GM18499 (cell line): ENCODE data around the gene FOXA2.
"Not testable (repeated sequence)": the region's sequence is repeated elsewhere in the genome, so short reads cannot be mapped to it uniquely, and the experiment has no call there.

ENCODE experiments used
- ATAC-seq: cut with Tn5 transposase; IDR thresholded peaks from one replicate; pipeline ENCODE4 v1.9.1; 2021; ENCODE audit warnings: moderate number of reproducible peaks; ENCODE audit not compliant: insufficient read depth, unreplicated experiment

FOXA2 gene

GRCh38 chr20:22572023-22572422, 12.3 kb downstream of the FOXA2 start:
- ATAC-seq, result no peak

DNA sequence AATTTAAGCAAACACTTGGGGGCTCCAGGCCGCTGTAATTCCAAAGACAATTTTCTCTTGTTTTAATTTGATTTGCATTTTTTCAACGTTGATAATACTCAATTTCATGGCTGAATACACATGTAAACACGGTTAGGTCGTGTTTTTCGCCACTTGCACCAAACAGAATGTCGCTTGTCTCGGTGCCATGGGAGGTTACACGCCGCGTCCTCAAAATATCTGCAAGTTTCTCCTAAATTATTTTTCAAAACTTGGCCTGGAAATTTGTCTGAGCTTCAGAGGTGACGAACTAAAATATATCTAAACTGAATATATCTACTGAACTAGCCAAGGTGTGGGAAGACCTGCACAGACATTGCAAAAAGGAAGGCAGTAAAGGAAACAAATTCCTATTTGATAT, 15.0 kb downstream of the FOXA2 start:
- ATAC-seq, result no peak

DNA sequence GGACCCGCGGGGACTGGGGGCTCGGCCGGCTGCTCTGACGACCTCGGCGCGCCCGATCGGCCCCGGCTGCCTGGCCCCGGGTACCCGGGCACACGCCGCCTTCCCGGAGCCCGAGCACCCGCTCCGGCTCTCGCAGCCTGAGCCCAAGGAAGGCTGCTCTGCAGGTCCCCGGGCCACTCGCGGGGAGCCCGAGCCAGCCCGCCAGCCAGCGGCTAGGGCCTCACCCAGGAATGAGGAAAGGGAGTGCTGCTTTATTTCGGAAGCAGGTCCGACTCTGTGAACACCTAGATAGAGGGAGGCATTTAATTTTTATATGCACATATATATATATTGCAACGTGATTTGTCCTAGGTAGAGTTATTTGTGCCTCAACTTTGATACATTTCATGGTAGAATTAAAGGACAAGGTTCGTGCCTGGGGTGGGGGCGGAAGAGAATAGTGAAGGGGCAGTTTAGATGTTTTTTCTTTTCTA, 15.5 kb downstream of the FOXA2 start:
- ATAC-seq, result no peak

DNA sequence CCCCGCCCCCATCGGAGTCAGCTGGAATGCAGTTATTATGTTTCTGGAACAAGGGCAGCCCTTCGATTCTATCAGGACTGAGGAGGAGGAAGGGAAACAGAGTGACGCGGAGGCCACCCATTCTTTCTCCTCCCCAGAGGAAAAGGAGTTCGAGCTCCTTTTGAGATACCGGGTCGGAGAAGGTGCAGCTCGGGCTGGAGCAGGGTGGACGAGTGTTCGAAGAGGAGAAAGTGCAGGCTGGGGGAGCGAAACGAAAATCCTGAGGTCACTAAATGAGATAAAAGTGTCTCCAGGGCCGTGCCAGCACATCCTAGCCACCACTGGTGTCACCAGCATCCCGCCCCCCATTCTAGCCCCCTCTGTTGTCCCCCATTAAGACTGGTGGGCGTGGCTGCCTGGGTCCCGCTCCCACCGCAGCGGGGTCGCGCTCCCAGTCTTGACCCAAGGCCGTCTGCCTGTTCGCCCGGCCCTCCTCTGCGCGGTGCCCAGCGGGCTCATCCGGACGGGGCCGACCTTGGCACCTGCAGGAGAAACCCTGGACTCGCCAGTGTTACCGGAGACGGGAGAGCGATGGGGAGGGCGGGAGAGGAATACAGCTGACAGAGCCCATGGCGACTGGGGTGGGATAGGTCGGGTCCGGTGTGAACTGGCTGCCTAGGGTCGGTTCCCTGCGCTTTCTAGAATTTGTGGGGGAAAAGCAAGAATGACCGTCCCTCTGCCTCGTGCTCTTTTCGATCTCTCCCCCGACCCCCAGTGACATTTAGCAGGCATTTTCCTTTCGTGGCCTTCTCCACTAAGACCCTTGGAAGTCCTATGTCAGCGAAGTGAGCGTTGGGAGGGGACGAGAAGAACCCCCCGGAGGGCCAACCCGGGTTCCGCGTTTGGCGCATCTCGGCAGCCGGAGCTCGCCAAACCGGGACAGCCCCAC, 16.2 kb downstream of the FOXA2 start:
- no peak for ATAC-seq

DNA sequence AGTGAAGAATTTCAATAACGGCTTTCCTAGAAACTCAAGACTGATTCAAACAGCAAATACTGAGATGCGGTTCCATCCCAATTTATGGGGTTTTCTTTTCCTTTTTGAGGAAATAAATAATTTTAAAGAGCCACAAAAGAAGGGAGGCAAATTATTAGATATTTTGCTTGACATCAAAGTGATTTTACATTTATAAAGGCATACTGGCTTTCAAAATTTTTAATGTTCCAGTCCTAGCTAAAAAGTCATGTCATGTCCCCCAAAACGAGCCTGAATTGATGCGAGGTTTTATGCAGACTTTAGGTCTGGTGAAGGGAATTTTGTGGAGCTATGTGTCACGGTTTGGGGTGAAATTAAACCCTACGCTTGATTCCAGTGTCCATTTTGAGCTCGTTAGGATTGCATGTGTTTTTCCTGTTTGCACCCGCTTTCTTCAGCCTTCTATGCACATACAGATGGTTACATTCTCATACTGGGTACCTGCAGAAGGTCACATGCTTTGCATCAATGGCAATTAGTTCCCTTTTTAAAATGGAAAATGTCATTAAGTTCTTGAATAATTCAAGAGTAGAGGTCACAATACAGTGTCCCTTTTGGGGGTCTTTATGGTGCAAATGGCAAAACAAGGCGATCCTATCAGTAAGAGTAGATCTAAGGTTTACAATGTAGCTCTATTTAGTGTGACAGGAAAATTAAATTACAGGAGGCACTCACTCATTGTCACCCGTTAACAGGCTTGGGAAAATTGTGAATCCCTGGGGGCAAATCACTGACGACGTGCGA, 17.3 kb downstream of the FOXA2 start:
- no peak for ATAC-seq

DNA sequence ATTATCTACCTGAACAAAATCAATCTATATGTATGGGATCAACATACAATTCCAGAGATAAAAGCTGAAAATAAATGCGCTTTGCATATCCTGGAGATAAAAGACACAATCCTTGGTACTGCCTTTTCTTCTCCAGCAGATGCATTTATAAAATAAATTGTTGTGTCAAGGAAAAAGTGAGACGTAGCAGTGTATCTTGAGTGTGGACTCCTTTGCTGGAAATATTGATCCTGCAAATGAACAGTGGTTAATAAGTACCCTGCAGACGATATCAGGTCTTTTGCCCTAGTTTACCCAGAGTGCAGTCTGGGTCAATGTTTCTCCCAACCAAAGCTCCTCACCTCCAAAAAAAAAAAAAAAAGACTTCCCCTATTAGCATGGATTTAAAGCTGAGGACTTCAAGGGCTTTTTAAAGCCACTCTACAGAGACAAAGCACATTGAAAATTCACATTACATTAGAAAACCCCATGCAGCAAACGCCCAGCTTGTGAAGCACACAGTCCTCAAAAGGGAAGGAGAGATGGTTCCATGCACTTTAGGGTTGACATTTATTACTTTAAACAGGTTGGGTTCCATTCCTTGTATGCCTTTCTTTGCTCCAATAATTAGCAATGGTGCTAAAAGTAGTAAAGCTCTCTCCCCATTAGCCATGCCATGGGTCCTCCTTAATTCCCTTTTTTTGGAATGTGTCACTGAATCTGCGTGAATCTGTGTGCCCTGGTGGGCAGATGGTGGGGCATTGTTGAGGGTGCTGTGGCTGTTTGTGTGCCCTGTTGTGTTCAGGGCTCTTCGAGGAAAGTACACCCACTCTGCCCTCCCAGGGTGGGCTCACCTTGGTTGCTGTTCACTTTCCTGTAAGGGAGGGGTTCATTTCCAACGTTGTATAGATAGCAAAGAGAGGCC, 21.1 kb downstream of the FOXA2 start:
- no peak for ATAC-seq

GRCh38 chr20:22562620-22563019, 21.8 kb downstream of the FOXA2 start:
- no peak for ATAC-seq

DNA sequence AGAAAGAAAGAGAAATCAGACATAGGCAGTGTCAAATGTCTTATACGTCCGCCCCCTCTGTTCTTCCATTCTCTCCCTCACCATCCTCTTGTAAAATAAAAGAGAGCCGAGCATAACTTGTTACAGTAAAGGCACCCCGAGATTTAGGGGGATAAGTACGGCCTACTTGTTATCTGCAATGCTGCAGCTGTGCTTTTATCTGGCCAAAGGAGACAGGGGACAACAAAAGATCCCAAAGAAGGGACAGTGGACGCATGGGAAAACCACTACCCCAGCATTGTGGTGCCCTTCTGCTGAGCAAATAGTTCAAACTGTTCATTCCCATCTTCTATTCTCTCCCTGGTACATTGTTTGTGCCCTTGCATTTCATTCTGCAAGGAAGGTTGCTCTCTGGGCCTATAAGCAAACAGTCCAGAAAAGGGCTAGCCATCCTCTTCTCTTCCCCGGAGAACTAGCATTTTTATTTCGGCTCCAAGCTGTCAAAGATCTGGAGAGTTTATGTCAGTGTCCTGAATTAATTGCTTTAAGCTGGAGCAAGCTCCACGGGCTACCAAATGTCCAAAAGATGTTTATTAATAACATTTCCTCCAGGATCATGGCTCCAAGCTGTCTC, 22.3 kb downstream of the FOXA2 start:
- ATAC-seq, result no peak

DNA sequence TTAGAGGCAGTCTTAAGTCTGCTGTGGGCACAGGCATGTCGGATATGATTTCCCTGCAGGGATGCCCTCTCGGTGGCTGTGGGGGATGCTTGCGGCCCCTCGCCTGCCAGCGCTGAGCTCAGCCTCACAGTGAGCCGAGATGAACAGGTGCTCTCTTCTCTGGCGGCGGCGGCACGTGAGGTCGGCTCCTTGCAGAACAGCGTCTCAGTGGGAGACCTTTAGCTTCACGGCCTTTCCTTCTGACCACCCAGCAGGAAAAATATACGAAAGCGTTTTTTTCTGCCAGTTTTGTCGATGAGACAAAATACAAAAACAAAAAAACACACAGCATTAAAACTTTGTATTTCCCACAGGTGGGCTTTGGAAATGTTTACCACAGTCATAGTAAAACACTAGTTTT, 23.6 kb downstream of the FOXA2 start:
- no peak for ATAC-seq

DNA sequence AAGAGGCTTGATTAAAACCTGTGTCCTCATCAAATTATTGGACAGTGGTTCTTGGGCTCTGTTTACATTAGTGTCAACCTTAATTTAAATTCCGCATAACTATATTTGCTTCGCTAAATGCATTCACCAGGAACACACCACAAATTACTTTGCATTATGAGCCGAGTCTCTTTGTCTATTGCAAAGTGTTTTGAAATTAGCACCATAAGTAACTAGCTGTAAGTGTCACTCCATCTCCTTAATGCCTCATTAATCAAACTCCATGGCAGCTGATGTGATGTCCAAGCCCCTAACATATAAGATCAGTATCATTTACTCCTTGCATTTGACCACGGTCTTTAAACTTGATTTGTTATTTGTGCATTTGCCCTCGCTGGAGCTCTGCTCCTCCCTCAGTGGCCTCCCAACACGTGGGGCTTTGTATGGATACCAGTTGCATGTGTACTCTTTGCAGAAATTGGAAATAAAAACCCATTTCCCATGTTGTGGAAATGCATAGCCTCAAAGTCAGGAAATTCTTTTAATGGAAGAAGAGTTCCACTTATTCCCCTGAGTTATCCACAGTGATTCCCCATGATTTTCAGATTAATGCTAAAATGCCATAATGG, 24.6 kb downstream of the FOXA2 start:
- ATAC-seq, result no peak

GRCh38 chr20:22557403-22558276, 26.7 kb downstream of the FOXA2 start:
- ATAC-seq, result no peak

GRCh38 chr20:22556565-22557056, 27.8 kb downstream of the FOXA2 start:
- no peak for ATAC-seq

DNA sequence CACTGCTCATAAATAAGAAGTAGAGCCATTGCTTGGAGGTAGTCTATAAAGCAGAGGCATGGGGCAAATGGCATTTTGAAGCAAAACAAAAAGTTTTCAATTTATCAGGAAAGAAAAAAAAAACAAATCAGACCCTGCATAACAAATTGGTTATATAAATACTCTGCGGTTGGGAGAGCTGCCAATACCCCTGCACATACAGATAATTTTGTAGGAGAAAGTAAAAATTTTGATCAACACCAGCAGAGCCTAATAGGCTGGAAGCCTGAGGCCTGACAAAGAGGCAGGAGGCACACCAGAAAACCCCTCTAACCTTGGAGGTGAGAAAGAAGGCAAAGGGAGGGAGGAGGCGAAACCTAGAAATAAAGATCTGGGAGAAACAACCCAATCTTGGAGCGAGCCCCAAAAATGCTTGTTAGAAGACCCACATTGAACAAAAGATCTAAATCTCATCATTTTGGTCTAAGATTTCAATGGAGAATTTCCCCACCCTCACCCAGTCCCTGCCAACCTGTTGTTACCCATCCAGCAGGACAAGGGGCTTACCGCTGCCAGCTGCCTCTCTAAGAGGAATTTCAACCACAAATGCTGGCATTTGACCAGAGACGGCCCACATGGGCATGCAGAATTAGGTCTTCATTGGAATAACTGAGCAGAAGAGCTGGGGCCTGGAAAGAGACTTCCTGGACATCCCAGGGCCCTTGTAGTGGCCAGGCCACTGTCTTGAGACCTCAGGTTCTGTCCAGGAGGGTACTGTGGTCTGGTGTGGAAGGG, 28.4 kb downstream of the FOXA2 start:
- no peak for ATAC-seq

DNA sequence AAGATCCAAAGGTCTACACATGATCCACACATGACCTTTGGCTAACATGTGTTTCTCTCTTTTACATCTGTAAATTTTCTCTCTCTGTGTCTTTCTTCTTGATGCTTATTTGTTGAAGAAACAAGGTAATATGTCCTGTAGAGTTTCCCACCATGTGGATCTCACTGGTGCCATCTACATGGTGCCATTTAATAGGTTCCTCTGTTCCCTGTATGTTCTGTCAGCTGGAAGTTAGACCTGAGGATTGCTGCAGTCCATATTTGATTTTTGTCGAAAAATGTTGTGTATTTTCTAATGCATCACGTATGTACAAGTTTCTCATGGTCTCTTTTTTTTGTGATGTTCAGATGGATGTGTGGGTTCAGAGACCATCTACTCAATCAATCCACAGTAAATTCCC, 30.0 kb downstream of the FOXA2 start:
- no peak for ATAC-seq

DNA sequence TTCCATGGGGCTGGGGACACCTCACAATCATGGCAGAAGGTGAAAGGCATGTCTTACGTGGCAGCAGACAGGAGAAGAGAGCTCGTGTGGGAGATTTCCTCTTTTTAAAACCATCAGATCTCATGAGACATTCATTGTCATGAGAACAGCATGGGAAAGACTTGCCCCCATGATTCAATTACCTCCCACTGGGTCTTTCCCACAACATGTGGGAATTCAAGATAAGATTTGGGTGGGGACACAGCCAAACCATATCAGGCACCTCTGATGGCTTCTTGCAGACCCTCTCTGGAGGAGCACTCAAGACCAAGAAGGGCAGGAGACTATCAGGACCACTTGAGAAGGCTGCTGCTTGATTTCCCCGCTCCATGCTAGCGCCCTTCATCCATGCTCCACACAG, 33.9 kb downstream of the FOXA2 start:
- not testable (repeated sequence) for ATAC-seq

GRCh38 chr20:22548040-22548439, 36.3 kb downstream of the FOXA2 start:
- ATAC-seq, result no peak

DNA sequence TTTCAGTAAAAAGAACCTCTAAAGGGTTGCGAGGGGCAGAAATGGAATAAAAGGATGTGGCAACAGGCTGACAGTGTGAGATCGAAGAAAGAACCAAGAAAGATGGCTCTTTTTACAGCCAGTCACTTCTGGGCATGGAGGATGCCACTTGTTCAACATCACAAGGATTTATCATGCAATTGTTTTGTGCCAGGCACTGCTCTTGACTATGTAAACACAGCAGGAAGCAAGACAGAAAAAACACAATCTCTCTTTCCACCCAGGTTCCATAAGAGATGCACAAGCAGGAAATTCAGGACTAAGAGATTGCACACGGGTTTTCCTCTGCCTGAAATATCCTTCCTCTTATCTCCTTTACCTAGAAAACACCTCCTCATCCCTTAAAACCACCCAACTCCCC, 38.0 kb downstream of the FOXA2 start:
- ATAC-seq, result no peak

GRCh38 chr20:22545045-22545444, 39.3 kb downstream of the FOXA2 start:
- no peak for ATAC-seq
